ENCODE data around the gene BICC1.

- no peak for TF ChIP-seq CTCF (IDR thresholded peaks at IDR 0.05)
- TF ChIP-seq POLR2A (IDR thresholded peaks at IDR 0.05) = no peak
- TF ChIP-seq EP300 (IDR thresholded peaks at IDR 0.05) = no peak
These were observed 108.9 kb downstream of the BICC1 start for GRCh38 chr10:58621379-58622077.
